ENCODE results near the gene TREML4. TPM values are rescaled to one million over a fixed set of nuclear protein-coding genes. Genes with fewer than 3 reads are reported as not detected.

TREML4 gene
- total RNA-seq, 2 donors from 2014 or later = not detected

DNA sequence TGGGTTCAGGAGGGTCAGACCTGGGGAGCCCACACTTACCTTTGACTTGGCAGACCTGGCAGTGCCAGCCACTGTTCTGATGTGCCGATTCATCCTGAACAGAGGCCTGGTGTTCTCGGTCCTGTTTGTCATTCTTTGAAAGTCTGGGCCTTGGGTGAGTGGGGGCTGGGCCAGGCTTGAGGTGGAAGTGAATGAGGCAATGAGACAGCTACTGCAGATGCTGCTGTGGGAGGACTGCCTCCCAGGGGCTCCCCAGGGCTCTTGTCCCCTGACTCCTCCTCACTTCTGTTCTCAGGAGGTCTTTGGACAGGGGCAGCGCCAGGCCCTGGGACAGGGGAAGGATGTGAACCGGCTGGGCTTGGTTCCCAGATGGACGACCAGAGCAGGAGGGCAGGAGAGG, 5.6 kb upstream of the TREML4 start:
- Histone ChIP-seq H3K4me3 (no peak overlapping the region), H3K27ac (no peak overlapping the region), H3K27me3 (no peaks in the 10 kb centered on the region), H3K4me1 (no peaks in the 10 kb centered on the region), H3K36me3 (no peaks in the 10 kb centered on the region), H3K9me3 (peaks cover 0 to 8% of the 10 kb centered on the region in 2 donors)
- TF ChIP-seq, protein P1, sequence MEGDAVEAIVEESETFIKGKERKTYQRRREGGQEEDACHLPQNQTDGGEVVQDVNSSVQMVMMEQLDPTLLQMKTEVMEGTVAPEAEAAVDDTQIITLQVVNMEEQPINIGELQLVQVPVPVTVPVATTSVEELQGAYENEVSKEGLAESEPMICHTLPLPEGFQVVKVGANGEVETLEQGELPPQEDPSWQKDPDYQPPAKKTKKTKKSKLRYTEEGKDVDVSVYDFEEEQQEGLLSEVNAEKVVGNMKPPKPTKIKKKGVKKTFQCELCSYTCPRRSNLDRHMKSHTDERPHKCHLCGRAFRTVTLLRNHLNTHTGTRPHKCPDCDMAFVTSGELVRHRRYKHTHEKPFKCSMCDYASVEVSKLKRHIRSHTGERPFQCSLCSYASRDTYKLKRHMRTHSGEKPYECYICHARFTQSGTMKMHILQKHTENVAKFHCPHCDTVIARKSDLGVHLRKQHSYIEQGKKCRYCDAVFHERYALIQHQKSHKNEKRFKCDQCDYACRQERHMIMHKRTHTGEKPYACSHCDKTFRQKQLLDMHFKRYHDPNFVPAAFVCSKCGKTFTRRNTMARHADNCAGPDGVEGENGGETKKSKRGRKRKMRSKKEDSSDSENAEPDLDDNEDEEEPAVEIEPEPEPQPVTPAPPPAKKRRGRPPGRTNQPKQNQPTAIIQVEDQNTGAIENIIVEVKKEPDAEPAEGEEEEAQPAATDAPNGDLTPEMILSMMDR (IDR thresholded peaks at IDR 0.05) = no peak
- DNase-seq (ENCODE audit: low spot score) = no peak

DNA sequence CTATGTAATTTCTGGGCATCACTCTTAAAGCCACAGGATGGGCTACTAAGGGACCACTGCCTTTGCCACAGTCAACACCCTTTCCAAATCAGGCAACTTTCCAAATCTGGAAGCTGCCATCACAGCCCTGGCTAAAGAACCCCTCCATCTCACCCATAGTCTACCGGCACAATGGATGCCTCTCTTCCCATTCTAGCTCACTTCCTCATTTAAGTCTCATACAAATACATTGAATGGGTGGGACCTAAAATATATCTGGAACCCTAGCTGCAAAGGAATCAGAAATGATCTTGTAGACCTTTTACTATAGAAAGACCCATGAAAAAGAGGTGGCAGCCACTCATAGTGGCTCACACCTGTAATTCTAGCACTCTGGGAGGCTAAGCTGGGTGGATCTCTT, 3.3 kb upstream of the TREML4 start:
- H3K9me3 ChIP-seq = peaks cover 0 to 8% of the 10 kb centered on the region in 2 donors
- no peaks in the 10 kb centered on the region for H3K4me1 ChIP-seq
- H3K27ac ChIP-seq = no peak overlapping the region
- H3K27me3 ChIP-seq = no peaks in the 10 kb centered on the region
- no peak overlapping the region for H3K4me3 ChIP-seq
- no peak for DNase-seq (ENCODE audit: low spot score)
- H3K36me3 ChIP-seq = no peaks in the 10 kb centered on the region
- TF ChIP-seq, protein P1 (IDR thresholded peaks at IDR 0.05) = no peak

DNA sequence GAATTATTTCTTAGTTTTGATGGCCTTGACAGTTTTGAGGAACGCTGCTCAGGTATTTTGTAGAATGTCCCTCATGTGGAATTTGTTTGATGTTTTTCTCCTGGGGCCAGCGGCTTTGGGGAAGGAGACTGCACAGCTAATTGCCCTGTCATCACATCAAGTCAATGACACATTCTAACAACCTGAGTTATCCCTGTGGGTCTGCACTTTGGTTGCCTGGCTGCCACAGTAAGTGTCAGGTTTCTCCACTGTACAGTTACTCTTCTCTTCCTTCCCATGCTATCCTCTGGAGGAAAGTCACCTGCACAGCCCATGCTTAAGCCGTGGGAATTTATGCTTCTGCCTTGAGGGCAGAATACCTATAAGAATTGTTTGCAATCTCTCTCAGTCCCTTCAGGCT, 1.4 kb upstream of the TREML4 start:
- no peak overlapping the region for H3K27ac ChIP-seq
- H3K9me3 ChIP-seq = no peaks in the 10 kb centered on the region
- H3K27me3 ChIP-seq = no peaks in the 10 kb centered on the region
- H3K36me3 ChIP-seq = no peaks in the 10 kb centered on the region
- no peak for DNase-seq (ENCODE audit: low spot score)
- TF ChIP-seq, protein P1 (IDR thresholded peaks at IDR 0.05) = no peak
- H3K4me1 ChIP-seq = no peaks in the 10 kb centered on the region
- H3K4me3 ChIP-seq = no peak overlapping the region

DNA sequence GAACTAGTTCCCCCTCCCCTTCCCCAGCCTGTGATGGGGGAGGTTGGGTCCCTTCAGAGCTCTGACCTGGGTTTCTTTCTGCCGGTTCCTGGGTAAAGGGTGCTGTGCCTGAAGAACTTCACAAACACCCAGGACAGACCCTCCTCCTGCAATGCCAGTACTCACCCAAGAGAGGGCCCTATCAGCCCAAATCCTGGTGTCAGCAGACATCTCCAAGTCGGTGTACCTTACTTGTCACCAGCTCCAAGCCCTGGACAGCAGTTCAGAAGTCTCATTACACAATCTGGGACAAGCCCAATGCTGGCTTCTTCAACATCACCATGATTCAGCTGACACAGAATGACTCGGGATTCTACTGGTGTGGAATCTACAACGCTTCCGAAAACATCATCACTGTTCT, 467 bp downstream of the TREML4 start:
- Histone ChIP-seq H3K27ac (no peak overlapping the region), H3K36me3 (no peaks in the 10 kb centered on the region), H3K4me3 (no peak overlapping the region), H3K9me3 (no peaks in the 10 kb centered on the region), H3K4me1 (no peaks in the 10 kb centered on the region), H3K27me3 (no peaks in the 10 kb centered on the region)
- no peak for DNase-seq (ENCODE audit: low spot score)
- TF ChIP-seq, protein P1 (IDR thresholded peaks at IDR 0.05) = no peak

DNA sequence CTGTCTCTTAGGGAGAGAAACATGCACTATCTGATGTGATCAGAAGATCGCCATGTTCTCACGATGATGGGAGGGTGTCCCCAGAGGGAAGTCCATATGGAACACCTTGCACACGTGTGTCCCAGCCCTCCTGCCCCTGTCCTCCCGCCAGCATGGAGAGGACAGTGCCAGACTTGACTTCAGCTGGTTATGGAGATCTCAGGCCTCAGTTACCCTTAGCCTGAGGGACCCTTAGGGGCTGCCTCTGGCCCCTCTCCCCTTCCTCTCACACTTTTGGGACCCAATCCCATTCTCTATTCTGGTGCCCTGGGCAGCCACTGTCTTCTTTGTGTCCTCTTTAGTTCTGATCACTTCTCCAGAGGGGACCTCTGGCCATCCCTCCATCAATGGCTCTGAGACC, 1.6 kb downstream of the TREML4 start:
- TF ChIP-seq, protein P1 (IDR thresholded peaks at IDR 0.05) = no peak
- no peaks in the 10 kb centered on the region for H3K36me3 ChIP-seq
- H3K9me3 ChIP-seq = no peaks in the 10 kb centered on the region
- no peaks in the 10 kb centered on the region for H3K4me1 ChIP-seq
- H3K27me3 ChIP-seq = no peaks in the 10 kb centered on the region
- DNase-seq (ENCODE audit: low spot score) = no peak
- no peak overlapping the region for H3K4me3 ChIP-seq
- no peak overlapping the region for H3K27ac ChIP-seq

DNA sequence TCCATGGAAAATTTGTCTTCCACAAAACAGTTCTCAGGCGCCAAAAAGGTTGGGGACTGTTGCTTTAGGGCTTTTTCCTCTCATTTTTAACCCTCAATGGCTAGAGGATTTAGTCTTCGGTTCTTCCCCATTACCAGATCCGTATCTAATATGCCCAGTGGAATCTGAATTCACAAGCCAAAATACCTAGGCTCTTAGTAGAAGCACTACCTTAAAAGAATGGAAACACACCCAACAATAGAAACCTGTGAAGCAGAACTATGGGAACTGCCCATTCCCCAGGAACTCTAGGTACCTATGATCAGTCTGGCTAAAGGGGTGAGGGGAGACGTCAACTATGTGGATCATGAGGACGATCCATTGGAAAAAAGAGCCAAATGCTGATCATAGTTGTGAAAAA, 3.1 kb downstream of the TREML4 start:
- H3K4me1 ChIP-seq = no peaks in the 10 kb centered on the region
- H3K36me3 ChIP-seq = no peaks in the 10 kb centered on the region
- no peaks in the 10 kb centered on the region for H3K9me3 ChIP-seq
- no peak overlapping the region for H3K27ac ChIP-seq
- H3K4me3 ChIP-seq = no peak overlapping the region
- DNase-seq (ENCODE audit: low spot score) = no peak
- TF ChIP-seq, protein P1 (IDR thresholded peaks at IDR 0.05) = no peak
- no peaks in the 10 kb centered on the region for H3K27me3 ChIP-seq

All from right atrium auricular region (tissue), 2 donors.